Fibroblast of the aortic adventitia (primary cell): ENCODE results near the gene HNRNPL. TPM values are rescaled to one million over a fixed set of nuclear protein-coding genes. Genes with fewer than 3 reads are reported as not detected.
"Not testable (repeated sequence)": the region's sequence is repeated elsewhere in the genome, so short reads cannot be mapped to it uniquely, and the experiment has no call there.

Source experiments
- DNase-seq: peaks from one replicate; pipeline ENCODE4 v3.0.0-alpha.2; 2010; ENCODE audit warnings: low read depth
- H3K4me3 ChIP-seq: 2 replicates; pipeline ENCODE4 v1.5.1; 2011; ENCODE audit warnings: low read depth, mild to moderate bottlenecking, control low read depth, low read length, moderate library complexity
- CTCF ChIP-seq: IDR thresholded peaks from 2 replicates; pipeline ENCODE4 v1.5.1; 2011; ENCODE audit warnings: mild to moderate bottlenecking, low read length, control low read depth, inconsistent platforms; ENCODE audit not compliant: insufficient read depth
- total RNA-seq: library from RNA; depleted of rRNA; stranded (reverse); fragments of >200 nt; gene quantifications from 2 replicates; pipeline ENCODE4 v1.2.3, GENCODE V29; 2012; ENCODE audit warnings: low replicate concordance

Gene HNRNPL
- total RNA-seq, 1 donor, result 254 TPM

DNA sequence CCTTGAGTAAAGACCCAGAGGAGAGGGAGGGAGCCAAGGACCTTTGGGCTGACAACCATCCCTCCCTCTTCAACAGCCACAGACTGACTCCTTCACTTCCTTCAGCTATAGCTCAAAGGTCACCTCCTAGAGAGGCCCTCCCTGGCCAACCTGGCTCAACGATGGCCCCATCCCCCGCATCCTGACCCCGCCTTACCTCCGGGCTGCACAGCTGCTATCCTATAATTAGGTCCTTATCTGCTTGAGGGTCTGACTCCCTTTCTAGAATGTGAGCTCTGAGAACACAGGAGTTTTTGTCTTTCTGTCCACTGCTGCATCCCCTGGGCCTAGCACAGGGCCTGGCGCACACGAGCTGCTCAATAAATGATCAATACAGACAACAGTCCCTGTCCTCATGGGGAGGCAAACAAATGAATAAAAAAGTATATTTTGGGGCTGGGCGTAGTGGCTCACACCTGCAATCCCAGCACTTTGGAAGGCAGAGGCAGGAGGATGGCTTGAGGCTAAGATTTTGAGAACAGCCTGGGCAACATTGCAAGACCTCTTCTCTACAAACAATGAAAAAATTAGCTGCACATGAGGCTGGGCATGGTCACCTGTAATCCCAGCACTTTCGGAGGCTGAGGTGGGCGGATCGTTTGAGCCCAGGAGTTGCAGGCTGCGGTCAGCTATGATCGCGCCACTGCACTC lies 30.4 kb downstream of the HNRNPL start:
- no peak for TF ChIP-seq CTCF
- no peak overlapping the region for H3K4me3 ChIP-seq
- DNase-seq, result no peak

- no peak for DNase-seq
- no peak for TF ChIP-seq CTCF
These were observed 32.7 kb downstream of the HNRNPL start for GRCh38 chr19:38817081-38817480.

GRCh38 chr19:38816131-38816750 lies 33.5 kb downstream of the HNRNPL start:
- H3K4me3 ChIP-seq, result no peak overlapping the region
- DNase-seq, result no peak
- no peak for TF ChIP-seq CTCF

More at GRCh38 chr19:38817081-38817480, 32.7 kb downstream of the HNRNPL start:
- H3K4me3 ChIP-seq, result no peak overlapping the region

GRCh38 chr19:38815059-38816001 lies 34.5 kb downstream of the HNRNPL start:
- no peak for DNase-seq
- H3K4me3 ChIP-seq, result no peak overlapping the region
- TF ChIP-seq CTCF, result no peak

DNA sequence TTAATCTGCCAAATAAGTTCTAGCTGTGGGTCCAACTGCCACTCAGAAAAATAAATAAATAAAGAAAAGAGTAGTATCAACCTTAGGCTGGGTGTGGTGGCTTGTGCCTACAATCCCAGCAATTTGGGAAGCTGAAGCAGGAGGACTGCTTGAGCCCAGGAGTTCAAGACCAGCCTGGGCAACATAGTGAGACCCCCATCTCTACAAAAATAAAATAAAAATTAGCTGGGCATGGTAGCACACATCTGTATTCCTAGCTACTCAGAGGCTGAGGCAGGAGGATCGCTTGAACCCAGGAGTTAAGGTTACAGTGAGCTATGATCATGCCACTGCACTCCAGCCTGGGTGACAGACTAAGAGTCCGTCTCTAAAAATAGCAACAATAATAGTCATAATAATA lies 35.9 kb downstream of the HNRNPL start:
- not testable (repeated sequence) for DNase-seq, H3K4me3 ChIP-seq

GRCh38 chr19:38813323-38813722 lies 36.5 kb downstream of the HNRNPL start:
- no peak for TF ChIP-seq CTCF
- H3K4me3 ChIP-seq, result no peak overlapping the region
- no peak for DNase-seq

- no peak for TF ChIP-seq CTCF
- no peak within 1 kb of the TSS for H3K4me3 ChIP-seq
- DNase-seq, result no peak
These were observed 36.9 kb downstream of the HNRNPL start, which contains the start of gene LGALS4 for GRCh38 chr19:38812841-38813320. Gene LGALS4 (minus strand): TSS chr19:38812945. CDS start chr19:38812886, 59 bp downstream.
